GM06990 (cell line): Measurements from ENCODE around the gene PIEZO1.
A peak's percentile ranks its signal among the peaks of the same experiment; 100 is the strongest.

Experiments
- DNase-seq: peaks from one replicate; pipeline ENCODE4 v3.0.0-alpha.2; 2011; ENCODE audit not compliant: insufficient read length; ENCODE audit errors: extremely low read depth
- H3K27me3 ChIP-seq: replicated peaks from 2 replicates; pipeline ENCODE4 v1.6.0; 2011; ENCODE audit warnings: low read length; ENCODE audit not compliant: control insufficient read depth, insufficient read depth
- H3K36me3 ChIP-seq: 2 replicates; pipeline ENCODE4 v1.5.1; 2011; ENCODE audit warnings: low read length; ENCODE audit not compliant: control insufficient read depth, insufficient read depth
- H3K4me3 ChIP-seq: replicated peaks from 2 replicates; pipeline ENCODE4 v1.5.1; 2011; ENCODE audit warnings: low read depth, mild to moderate bottlenecking, control low read depth, low read length
- TF ChIP-seq, protein P1 (sequence below): IDR thresholded peaks from 2 replicates; pipeline ENCODE4 v1.5.1; 2011; ENCODE audit warnings: low read length, control low read depth, mild to moderate bottlenecking, inconsistent platforms; ENCODE audit not compliant: insufficient read depth, poor library complexity, severe bottlenecking

The PIEZO1 gene

DNA sequence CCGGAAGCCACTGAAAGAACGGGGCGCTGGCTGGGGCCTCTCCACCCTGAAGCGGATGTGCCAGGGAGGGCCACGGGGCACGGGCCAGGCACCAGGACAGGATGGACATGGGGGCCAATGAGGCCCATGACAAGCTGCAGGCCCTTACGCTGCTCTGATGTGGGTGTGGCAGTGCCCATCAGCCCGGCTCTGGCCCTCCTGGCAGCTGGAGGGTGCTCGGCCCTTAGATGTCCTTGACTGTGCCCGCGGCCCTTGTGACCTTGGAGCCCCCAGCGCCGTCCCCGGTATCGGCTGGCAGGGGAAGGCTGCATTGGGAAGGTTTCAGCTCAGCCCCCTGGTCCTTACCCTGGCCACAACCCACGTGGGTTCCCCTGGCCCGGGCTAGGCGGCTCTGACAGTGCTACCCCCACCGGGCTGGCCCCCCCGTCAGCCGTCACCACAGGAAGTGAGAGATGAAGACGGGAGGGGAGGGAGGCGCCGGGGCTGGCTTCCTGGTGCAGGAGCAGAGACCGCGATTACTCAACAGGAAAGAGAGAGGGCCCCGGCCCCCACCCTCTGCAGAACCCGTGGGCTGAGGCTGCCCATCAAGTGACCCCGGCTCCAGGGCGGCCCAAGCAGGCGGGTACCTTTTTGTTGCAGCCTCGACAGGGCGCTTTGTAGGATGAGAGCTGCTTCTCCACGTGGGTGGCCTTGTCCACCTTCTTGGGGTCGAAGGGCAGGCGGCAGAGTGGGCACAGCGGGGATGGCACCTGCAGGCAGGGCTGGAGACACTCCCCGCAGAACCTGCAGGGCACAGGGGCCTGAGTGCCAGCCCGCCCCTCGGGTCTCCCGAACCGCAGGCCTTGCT, 84.2 kb downstream of the PIEZO1 start:
- Histone ChIP-seq H3K36me3 (peaks cover 13% of the 10 kb centered on the region), H3K4me3 (peak overlapping the region; percentile 55), H3K27me3 (no peaks in the 10 kb centered on the region)
- DNase-seq, result peak; percentile 89
- TF ChIP-seq, protein P1, sequence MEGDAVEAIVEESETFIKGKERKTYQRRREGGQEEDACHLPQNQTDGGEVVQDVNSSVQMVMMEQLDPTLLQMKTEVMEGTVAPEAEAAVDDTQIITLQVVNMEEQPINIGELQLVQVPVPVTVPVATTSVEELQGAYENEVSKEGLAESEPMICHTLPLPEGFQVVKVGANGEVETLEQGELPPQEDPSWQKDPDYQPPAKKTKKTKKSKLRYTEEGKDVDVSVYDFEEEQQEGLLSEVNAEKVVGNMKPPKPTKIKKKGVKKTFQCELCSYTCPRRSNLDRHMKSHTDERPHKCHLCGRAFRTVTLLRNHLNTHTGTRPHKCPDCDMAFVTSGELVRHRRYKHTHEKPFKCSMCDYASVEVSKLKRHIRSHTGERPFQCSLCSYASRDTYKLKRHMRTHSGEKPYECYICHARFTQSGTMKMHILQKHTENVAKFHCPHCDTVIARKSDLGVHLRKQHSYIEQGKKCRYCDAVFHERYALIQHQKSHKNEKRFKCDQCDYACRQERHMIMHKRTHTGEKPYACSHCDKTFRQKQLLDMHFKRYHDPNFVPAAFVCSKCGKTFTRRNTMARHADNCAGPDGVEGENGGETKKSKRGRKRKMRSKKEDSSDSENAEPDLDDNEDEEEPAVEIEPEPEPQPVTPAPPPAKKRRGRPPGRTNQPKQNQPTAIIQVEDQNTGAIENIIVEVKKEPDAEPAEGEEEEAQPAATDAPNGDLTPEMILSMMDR, result no peak

- peak overlapping the region; percentile 55 for H3K4me3 ChIP-seq
- peaks cover 13% of the 10 kb centered on the region for H3K36me3 ChIP-seq
- TF ChIP-seq, protein P1, result no peak
- DNase-seq, result no peak
- H3K27me3 ChIP-seq, result no peaks in the 10 kb centered on the region
Measured at GRCh38 chr16:88700322-88700635, 84.7 kb downstream of the PIEZO1 start.

DNA sequence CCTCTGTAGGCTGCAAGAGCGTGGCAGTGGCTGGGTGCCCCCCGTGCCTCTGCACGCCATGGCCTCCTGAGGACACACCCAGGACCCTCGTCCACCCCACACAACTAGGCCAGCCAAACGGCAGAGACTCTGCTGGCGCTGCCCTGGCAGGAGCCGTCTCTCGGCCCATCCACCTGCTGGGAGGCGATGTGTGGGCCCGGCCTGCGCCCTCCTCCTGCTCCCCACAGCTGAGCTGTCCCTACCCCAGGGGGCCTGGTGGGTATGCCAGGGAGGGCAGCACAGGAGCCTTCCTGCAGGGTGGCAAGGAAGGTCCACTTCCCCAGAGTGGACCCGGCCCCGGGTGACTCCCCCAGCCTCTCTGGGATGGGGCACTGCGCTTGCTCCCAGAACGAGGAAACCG, 85.8 kb downstream of the PIEZO1 start:
- TF ChIP-seq, protein P1, result no peak
- DNase-seq, result no peak
- H3K4me3 ChIP-seq, result no peak overlapping the region
- no peaks in the 10 kb centered on the region for H3K27me3 ChIP-seq
- H3K36me3 ChIP-seq, result peaks cover 13% of the 10 kb centered on the region

GRCh38 chr16:88698646-88699045, 86.4 kb downstream of the PIEZO1 start:
- Histone ChIP-seq H3K27me3 (no peaks in the 10 kb centered on the region), H3K4me3 (no peak overlapping the region), H3K36me3 (peaks cover 13% of the 10 kb centered on the region)
- DNase-seq, result no peak
- TF ChIP-seq, protein P1, result no peak

DNA sequence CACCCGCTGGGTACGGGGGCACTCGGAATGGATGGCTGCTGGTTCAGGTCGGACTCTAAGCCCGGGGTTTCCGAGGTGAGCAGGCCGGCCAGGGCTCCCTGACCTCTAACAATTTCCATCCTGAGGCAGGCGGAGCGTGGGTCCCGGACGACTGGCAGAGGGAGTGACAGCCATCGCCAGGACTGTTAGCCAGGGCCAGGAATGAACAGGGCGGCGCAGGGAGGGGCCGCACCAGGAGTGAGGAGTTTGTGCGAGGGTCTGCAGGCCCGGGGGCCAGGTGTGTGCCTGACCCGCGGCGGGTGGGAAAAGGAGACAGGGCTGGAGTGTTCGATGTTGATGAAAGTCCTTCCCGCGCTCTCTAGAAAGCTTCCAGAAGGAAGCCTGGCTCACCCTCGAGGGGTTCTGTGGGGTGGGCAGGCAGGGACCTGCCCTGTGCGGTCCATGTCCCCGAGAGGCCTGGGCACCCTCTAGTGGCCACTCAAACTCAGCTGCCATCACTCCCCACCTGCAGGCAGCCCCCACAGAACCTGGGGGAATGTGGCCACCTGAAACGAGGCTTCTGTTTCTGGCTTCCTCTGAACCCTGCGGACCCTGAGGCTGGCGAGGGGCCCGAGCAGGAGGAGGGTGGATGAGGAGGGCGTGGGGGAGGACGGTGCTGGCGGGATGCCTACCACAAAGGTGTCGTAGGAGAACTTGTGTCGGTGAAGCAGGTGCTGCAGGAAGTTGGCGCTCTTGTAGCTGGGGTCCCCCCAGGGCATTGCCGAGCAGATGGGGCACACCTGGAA, 87.0 kb downstream of the PIEZO1 start:
- TF ChIP-seq, protein P1, result peak; percentile 44
- Histone ChIP-seq H3K27me3 (no peaks in the 10 kb centered on the region), H3K4me3 (no peak overlapping the region), H3K36me3 (peaks cover 13% of the 10 kb centered on the region)
- DNase-seq, result no peak
